ENCODE results near the gene LRCH2.

DNA sequence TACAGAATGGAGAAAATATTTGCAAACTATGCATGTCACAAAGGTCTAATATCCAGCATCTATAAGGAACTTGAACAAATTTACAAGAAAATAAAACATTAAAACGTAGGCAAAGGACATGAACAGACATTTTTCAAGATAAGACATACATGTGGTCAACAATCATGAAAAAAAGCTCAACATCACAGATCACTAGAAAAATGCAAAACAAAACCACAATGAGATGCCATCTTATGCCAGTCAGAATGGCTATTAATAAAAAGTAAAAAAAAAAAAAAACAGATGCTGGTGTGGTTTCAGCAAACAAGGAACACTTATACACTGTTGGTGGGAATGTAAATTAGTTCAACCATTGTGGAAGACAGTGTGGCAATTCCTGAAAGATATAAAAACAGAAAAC, 140.7 kb downstream of the LRCH2 start:
- TF ChIP-seq EP300 (IDR thresholded peaks at IDR 0.05) (no peak), POLR2AphosphoS5 (IDR thresholded peaks at IDR 0.05) (no peak)
- TF ChIP-seq, protein P1, sequence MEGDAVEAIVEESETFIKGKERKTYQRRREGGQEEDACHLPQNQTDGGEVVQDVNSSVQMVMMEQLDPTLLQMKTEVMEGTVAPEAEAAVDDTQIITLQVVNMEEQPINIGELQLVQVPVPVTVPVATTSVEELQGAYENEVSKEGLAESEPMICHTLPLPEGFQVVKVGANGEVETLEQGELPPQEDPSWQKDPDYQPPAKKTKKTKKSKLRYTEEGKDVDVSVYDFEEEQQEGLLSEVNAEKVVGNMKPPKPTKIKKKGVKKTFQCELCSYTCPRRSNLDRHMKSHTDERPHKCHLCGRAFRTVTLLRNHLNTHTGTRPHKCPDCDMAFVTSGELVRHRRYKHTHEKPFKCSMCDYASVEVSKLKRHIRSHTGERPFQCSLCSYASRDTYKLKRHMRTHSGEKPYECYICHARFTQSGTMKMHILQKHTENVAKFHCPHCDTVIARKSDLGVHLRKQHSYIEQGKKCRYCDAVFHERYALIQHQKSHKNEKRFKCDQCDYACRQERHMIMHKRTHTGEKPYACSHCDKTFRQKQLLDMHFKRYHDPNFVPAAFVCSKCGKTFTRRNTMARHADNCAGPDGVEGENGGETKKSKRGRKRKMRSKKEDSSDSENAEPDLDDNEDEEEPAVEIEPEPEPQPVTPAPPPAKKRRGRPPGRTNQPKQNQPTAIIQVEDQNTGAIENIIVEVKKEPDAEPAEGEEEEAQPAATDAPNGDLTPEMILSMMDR (IDR thresholded peaks at IDR 0.05), result no peak
